Measurements from ENCODE around the gene NRP2.

GRCh38 chr2:205778356-205778755 lies 96.1 kb downstream of the NRP2 start:
- TF ChIP-seq GATA2 (IDR thresholded peaks at IDR 0.05; ENCODE audit: low read depth, low read length) (no peak), GATA3 (IDR thresholded peaks at IDR 0.05; ENCODE audit: low read depth, low read length) (no peak)
